ENCODE data around the gene SMAD2.
A peak's percentile ranks its signal among the peaks of the same experiment; 100 is the strongest.

Gene SMAD2

GRCh38 chr18:47898055-47898454 is 32.4 kb downstream of the SMAD2 start:
- peaks cover 17% of the 10 kb centered on the region for H3K9me3 ChIP-seq (ENCODE audit: low read depth, low read length)
- H3K9ac ChIP-seq (ENCODE audit: insufficient read length): no peak overlapping the region
- peaks cover 20% of the 10 kb centered on the region for H3K36me3 ChIP-seq (ENCODE audit: insufficient read depth, low read length)
- no peak for TF ChIP-seq POLR2AphosphoS5 (IDR thresholded peaks at IDR 0.05; ENCODE audit: borderline replicate concordance, low read depth, low read length)
- no peak for TF ChIP-seq EZH2 (IDR thresholded peaks at IDR 0.05)
- no peak for TF ChIP-seq FOXP2 (optimal IDR thresholded peaks at IDR 0.05; ENCODE audit: control extremely low read depth, extremely low read length, insufficient read depth)
- H3K27ac ChIP-seq: no peak overlapping the region
- no peak for DNase-seq (ENCODE audit: low read depth, low spot score)
- H3K4me3 ChIP-seq: no peak overlapping the region

DNA sequence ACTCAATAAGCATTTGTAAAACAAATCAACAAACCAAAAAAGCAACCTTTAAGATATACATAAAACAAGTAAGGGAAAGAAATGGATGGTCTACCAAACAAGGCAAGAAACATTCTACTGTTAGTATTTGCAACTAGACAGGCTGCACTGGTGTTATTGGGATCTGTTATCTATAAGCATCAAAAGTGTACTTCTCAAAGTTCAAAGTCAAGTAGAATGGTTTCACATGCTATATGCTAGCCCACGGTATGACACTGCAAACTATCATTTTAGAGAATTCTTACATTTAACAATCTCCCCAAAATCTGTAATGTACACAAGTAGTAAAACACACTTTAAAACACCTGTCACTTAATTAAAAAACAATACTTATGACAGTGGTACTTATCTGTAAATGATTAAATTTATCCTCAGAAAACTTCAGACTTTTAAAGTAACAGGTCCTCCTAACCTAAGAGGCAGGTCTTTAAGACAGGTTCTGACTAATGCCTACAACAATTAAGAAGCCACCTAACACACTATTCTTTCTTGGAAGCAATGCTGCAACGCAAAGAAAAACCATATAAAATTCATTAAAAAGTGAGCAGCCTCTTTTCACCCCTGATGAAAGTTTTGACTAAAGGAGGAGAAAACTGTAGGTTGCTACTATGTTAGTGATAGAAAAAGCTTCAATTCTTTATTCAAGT is 34.8 kb downstream of the SMAD2 start:
- Histone ChIP-seq H3K36me3 (ENCODE audit: insufficient read depth, low read length) (peaks cover 10% of the 10 kb centered on the region; the same call in 1 of the 2 replicates), H3K9me3 (ENCODE audit: low read depth, low read length) (0 out of 2 replicates have a peak, but pooled peaks cover 5% of the 10 kb centered on the region), H3K9ac (ENCODE audit: insufficient read length) (no peak overlapping the region), H3K27ac (no peak overlapping the region), H3K4me3 (no peak overlapping the region)
- TF ChIP-seq POLR2AphosphoS5 (IDR thresholded peaks at IDR 0.05; ENCODE audit: borderline replicate concordance, low read depth, low read length) (no peak), FOXP2 (optimal IDR thresholded peaks at IDR 0.05; ENCODE audit: control extremely low read depth, extremely low read length, insufficient read depth) (no peak), EZH2 (IDR thresholded peaks at IDR 0.05) (no peak)
- no peak for DNase-seq (ENCODE audit: low read depth, low spot score)

DNA sequence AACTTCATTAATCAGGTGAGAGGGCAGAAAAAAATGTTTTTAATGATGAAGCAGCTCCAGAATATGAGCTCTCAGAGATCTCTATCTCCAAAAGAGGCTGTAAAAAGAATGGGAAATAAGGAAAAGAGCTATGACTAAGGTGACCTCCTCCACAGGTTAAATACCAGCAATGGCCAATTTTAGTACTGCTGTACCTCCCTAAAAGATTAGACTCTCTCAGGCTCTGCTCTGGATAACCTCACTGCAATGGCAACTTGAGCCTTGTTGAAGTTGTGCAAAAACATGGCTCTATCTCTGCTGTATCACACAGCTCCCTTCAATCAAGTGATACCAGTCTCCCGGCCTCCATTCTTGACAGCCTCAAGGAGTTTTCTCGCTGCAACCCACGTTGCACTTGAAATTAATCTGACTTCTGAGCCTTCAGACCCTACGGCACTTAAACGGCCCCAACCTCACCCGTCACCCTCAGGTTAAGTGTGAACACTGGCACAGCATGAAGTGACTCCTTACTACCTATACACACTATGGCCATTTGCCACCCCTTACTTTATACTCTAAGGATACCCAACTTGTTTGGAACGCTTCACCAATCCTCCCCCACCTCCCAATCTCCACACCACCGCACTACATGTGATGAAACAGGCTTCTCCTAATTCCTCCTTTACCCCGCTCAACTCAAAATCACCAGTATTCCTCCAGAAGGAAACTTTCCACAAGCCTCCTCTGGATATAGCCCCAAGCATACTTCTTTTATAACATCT is 36.3 kb downstream of the SMAD2 start:
- 0 out of 2 replicates have a peak overlapping the region, but pooled peaks have one; percentile 31 for H3K27ac ChIP-seq
- no peak for DNase-seq (ENCODE audit: low read depth, low spot score)
- no peaks in the 10 kb centered on the region for H3K9me3 ChIP-seq (ENCODE audit: low read depth, low read length)
- peaks cover 10% of the 10 kb centered on the region for H3K36me3 ChIP-seq (ENCODE audit: insufficient read depth, low read length)
- H3K4me3 ChIP-seq: no peak overlapping the region
- H3K9ac ChIP-seq (ENCODE audit: insufficient read length): no peak overlapping the region
- TF ChIP-seq POLR2AphosphoS5 (IDR thresholded peaks at IDR 0.05; ENCODE audit: borderline replicate concordance, low read depth, low read length) (no peak), FOXP2 (optimal IDR thresholded peaks at IDR 0.05; ENCODE audit: control extremely low read depth, extremely low read length, insufficient read depth) (no peak), EZH2 (IDR thresholded peaks at IDR 0.05) (no peak)

DNA sequence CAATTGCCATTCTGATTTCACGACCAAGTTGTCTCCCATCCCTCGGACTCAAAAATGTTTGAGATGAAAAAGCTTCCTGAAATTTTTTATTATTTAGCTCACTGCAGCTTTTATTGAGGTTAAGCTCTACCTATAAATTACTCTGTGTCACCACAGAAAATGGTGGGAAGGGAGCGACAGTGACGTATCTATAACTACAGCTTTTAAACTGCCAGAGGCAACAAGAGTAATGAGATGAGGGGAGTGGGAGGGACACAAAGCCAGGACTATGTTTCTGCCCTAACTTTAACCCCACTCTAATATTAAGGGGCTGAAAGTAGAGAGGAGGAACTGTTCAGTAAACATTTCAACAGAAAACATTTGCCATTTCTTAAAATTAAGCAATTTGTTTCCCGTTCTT is 37.4 kb downstream of the SMAD2 start:
- DNase-seq (ENCODE audit: low read depth, low spot score): no peak
- peaks cover 10% of the 10 kb centered on the region for H3K36me3 ChIP-seq (ENCODE audit: insufficient read depth, low read length)
- no peak for TF ChIP-seq POLR2AphosphoS5 (IDR thresholded peaks at IDR 0.05; ENCODE audit: borderline replicate concordance, low read depth, low read length)
- TF ChIP-seq EZH2 (IDR thresholded peaks at IDR 0.05): no peak
- no peak for TF ChIP-seq FOXP2 (optimal IDR thresholded peaks at IDR 0.05; ENCODE audit: control extremely low read depth, extremely low read length, insufficient read depth)
- H3K27ac ChIP-seq: peak overlapping the region; percentile 48; the same call in 1 of the 2 replicates
- no peak overlapping the region for H3K9ac ChIP-seq (ENCODE audit: insufficient read length)
- H3K9me3 ChIP-seq (ENCODE audit: low read depth, low read length): no peaks in the 10 kb centered on the region
- H3K4me3 ChIP-seq: peak overlapping the region; percentile 28; the same call in 1 of the 2 replicates

GRCh38 chr18:47888156-47888555 is 42.3 kb downstream of the SMAD2 start:
- DNase-seq (ENCODE audit: low read depth, low spot score): no peak
- H3K9ac ChIP-seq (ENCODE audit: insufficient read length): no peak overlapping the region
- H3K9me3 ChIP-seq (ENCODE audit: low read depth, low read length): no peaks in the 10 kb centered on the region
- peaks cover 25% of the 10 kb centered on the region for H3K36me3 ChIP-seq (ENCODE audit: insufficient read depth, low read length)
- H3K27ac ChIP-seq: no peak overlapping the region
- no peak for TF ChIP-seq FOXP2 (optimal IDR thresholded peaks at IDR 0.05; ENCODE audit: control extremely low read depth, extremely low read length, insufficient read depth)
- no peak for TF ChIP-seq POLR2AphosphoS5 (IDR thresholded peaks at IDR 0.05; ENCODE audit: borderline replicate concordance, low read depth, low read length)
- no peak for TF ChIP-seq EZH2 (IDR thresholded peaks at IDR 0.05)
- no peak overlapping the region for H3K4me3 ChIP-seq

DNA sequence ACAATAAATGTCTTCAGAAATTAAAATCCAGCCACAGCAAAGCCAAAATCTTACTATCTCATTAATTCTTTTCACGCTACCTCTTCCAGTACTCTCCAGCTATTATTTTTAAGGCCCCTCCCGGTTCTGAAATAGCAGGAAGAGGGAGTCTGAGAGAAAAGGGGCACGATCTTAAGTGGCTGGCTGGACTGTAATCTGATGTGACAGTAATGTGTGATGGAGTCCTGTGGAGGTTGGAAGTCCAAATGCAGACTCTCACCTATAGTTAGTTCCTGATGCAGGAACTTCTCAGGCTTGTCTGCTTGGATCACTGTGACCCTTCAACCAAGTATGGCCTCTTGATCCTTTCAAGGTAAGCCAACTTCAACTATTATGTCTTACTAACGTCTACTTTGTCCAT is 43.2 kb downstream of the SMAD2 start:
- Histone ChIP-seq H3K9me3 (ENCODE audit: low read depth, low read length) (no peaks in the 10 kb centered on the region), H3K9ac (ENCODE audit: insufficient read length) (no peak overlapping the region), H3K36me3 (ENCODE audit: insufficient read depth, low read length) (peaks cover 32% of the 10 kb centered on the region), H3K27ac (no peak overlapping the region), H3K4me3 (no peak overlapping the region)
- TF ChIP-seq FOXP2 (optimal IDR thresholded peaks at IDR 0.05; ENCODE audit: control extremely low read depth, extremely low read length, insufficient read depth) (no peak), POLR2AphosphoS5 (IDR thresholded peaks at IDR 0.05; ENCODE audit: borderline replicate concordance, low read depth, low read length) (no peak), EZH2 (IDR thresholded peaks at IDR 0.05) (no peak)
- no peak for DNase-seq (ENCODE audit: low read depth, low spot score)

GRCh38 chr18:47883771-47884413 is 46.6 kb downstream of the SMAD2 start:
- no peak for TF ChIP-seq POLR2AphosphoS5 (IDR thresholded peaks at IDR 0.05; ENCODE audit: borderline replicate concordance, low read depth, low read length)
- TF ChIP-seq FOXP2 (optimal IDR thresholded peaks at IDR 0.05; ENCODE audit: control extremely low read depth, extremely low read length, insufficient read depth): no peak
- no peak for TF ChIP-seq EZH2 (IDR thresholded peaks at IDR 0.05)
- no peak overlapping the region for H3K9ac ChIP-seq (ENCODE audit: insufficient read length)
- H3K27ac ChIP-seq: no peak overlapping the region
- H3K4me3 ChIP-seq: no peak overlapping the region
- peaks cover 48% of the 10 kb centered on the region for H3K36me3 ChIP-seq (ENCODE audit: insufficient read depth, low read length)
- DNase-seq (ENCODE audit: low read depth, low spot score): no peak
- H3K9me3 ChIP-seq (ENCODE audit: low read depth, low read length): no peaks in the 10 kb centered on the region

DNA sequence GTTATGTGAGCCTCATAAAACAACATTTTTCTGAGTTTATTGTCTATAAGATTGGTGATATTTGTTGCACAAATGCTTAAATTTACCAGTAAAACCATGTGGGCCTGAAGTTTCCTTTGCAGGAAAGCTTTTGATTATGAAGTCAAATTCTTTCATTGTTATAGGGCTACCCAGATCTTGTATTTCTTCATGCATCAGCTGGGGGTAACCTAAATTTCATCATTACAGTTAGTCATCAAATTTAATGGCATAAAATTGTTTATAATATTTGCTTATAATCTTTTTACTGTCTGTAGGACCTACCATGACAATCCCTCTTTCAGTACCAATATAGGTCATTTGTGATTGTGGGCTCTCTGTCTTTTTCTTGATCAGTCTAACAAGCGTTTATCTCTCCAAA is 47.8 kb downstream of the SMAD2 start:
- Histone ChIP-seq H3K36me3 (ENCODE audit: insufficient read depth, low read length) (peaks cover 44% of the 10 kb centered on the region), H3K9me3 (ENCODE audit: low read depth, low read length) (no peaks in the 10 kb centered on the region), H3K9ac (ENCODE audit: insufficient read length) (no peak overlapping the region), H3K27ac (no peak overlapping the region; the same call in 1 of the 2 replicates), H3K4me3 (no peak overlapping the region)
- TF ChIP-seq FOXP2 (optimal IDR thresholded peaks at IDR 0.05; ENCODE audit: control extremely low read depth, extremely low read length, insufficient read depth): no peak
- TF ChIP-seq EZH2 (IDR thresholded peaks at IDR 0.05): no peak
- TF ChIP-seq POLR2AphosphoS5 (IDR thresholded peaks at IDR 0.05; ENCODE audit: borderline replicate concordance, low read depth, low read length): no peak
- DNase-seq (ENCODE audit: low read depth, low spot score): no peak

Data from SK-N-MC (cell line).